Duodenal mucosa (tissue), 2 donors: ENCODE data around the gene BTBD16.

Experiments used
- H3K27ac ChIP-seq: one replicate; pipeline ENCODE4 v1.7.0; 2013; ENCODE audit warnings: low read depth, low read length
- H3K27me3 ChIP-seq, 2 donors: one replicate each; pipeline ENCODE4 v1.7.0; 2013; ENCODE audit warnings: low read length in 2 of 2, control low read depth in 1 of 2; ENCODE audit not compliant: insufficient read depth in 2 of 2, control insufficient read depth in 1 of 2
- H3K36me3 ChIP-seq, 2 donors: one replicate each; pipeline ENCODE4 v1.7.0; 2013; ENCODE audit warnings: low read length in 2 of 2, control low read depth in 1 of 2; ENCODE audit not compliant: insufficient read depth in 2 of 2, control insufficient read depth in 1 of 2
- H3K4me1 ChIP-seq, 2 donors: one replicate each; pipeline ENCODE4 v1.7.0; 2013; ENCODE audit warnings: low read length in 2 of 2, control low read depth in 1 of 2; ENCODE audit not compliant: insufficient read depth in 2 of 2, control insufficient read depth in 1 of 2
- H3K4me3 ChIP-seq, 2 donors: one replicate each; pipeline ENCODE4 v1.7.0; 2013; ENCODE audit warnings: low read length in 2 of 2, low read depth in 1 of 2
- H3K9ac ChIP-seq, 2 donors: one replicate each; pipeline ENCODE4 v1.7.0; 2013; ENCODE audit warnings: low read length in 2 of 2, low read depth in 1 of 2
- H3K9me3 ChIP-seq, 2 donors: one replicate each; pipeline ENCODE4 v1.7.0; 2013; ENCODE audit warnings: low read length in 2 of 2, control low read depth in 1 of 2; ENCODE audit not compliant: control insufficient read depth in 1 of 2

Gene BTBD16

GRCh38 chr10:122299423-122300075 is 28.5 kb downstream of the BTBD16 start:
- H3K9me3 ChIP-seq: no peaks in the 10 kb centered on the region
- no peak overlapping the region for H3K4me3 ChIP-seq
- no peaks in the 10 kb centered on the region for H3K27me3 ChIP-seq
- H3K27ac ChIP-seq: no peak overlapping the region
- peaks cover 3 to 7% of the 10 kb centered on the region in 2 donors for H3K4me1 ChIP-seq
- no peaks in the 10 kb centered on the region for H3K36me3 ChIP-seq
- no peak overlapping the region for H3K9ac ChIP-seq

DNA sequence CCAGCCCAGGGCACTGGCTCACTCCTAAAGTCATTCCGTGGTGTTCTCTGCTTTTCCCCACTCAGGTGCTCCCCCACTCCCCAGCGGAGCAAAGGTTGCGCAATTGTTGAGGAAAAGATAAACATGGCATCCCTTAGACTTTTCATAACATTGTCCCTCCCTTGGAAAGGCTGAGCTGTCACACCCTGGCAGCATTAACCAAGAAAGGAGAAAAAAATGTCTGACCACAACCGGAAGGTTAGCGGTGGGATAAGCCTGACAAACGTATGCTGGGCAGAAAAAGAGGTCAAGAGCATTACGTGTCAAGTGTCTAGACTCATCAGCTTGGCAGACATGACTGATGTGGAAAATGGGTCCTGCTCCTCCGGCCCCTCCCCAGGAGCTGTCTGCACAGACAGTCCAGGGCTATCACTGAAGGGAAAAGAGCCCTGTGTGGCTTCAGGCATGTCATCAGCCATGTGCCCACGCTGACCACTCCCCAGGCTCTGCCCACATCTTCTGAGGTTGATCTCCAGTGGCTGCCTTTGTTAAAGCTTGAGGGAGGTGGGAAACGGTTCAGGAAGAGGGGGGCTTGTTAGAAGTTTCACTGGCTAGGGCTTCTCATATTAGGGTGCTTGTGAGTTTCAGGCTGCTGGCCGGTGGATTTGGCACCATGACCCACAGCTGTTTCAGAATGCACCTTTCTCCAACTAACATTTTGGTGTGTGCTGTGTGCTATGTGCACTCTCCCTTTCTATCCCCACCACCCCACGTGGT is 30.1 kb downstream of the BTBD16 start:
- Histone ChIP-seq H3K4me1 (peaks cover 3 to 7% of the 10 kb centered on the region in 2 donors), H3K9me3 (peaks cover 0 to 2% of the 10 kb centered on the region in 2 donors), H3K4me3 (no peak overlapping the region), H3K36me3 (no peaks in the 10 kb centered on the region), H3K27ac (no peak overlapping the region), H3K27me3 (no peaks in the 10 kb centered on the region), H3K9ac (no peak overlapping the region)

DNA sequence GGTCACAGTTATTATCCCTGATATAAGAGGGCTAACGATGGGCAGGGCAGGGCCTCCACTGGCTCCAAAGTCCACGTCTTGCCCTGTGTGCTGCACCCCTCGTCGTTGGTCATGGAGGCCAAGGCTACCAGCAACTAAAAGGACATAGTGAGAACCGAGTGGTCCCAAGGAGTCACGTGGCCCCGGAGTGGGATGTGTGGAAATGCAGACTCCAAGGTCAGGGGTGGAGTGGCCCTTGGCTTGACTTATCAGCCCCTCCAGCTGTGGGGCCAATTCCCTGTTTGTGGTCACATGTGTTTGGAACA is 30.7 kb downstream of the BTBD16 start:
- H3K27ac ChIP-seq: no peak overlapping the region
- H3K36me3 ChIP-seq: no peaks in the 10 kb centered on the region
- no peak overlapping the region for H3K9ac ChIP-seq
- H3K9me3 ChIP-seq: peaks cover 0 to 2% of the 10 kb centered on the region in 2 donors
- H3K4me3 ChIP-seq: no peak overlapping the region
- peaks cover 3 to 7% of the 10 kb centered on the region in 2 donors for H3K4me1 ChIP-seq
- H3K27me3 ChIP-seq: no peaks in the 10 kb centered on the region

GRCh38 chr10:122302315-122302714 is 31.2 kb downstream of the BTBD16 start:
- H3K4me3 ChIP-seq: no peak overlapping the region
- H3K9ac ChIP-seq: no peak overlapping the region
- no peaks in the 10 kb centered on the region for H3K27me3 ChIP-seq
- H3K36me3 ChIP-seq: no peaks in the 10 kb centered on the region
- H3K9me3 ChIP-seq: peaks cover 0 to 2% of the 10 kb centered on the region in 2 donors
- peaks cover 3 to 12% of the 10 kb centered on the region in 2 donors for H3K4me1 ChIP-seq
- no peak overlapping the region for H3K27ac ChIP-seq

- Histone ChIP-seq H3K9me3 (peaks cover 0 to 2% of the 10 kb centered on the region in 2 donors), H3K9ac (no peak overlapping the region), H3K4me1 (peaks cover 12 to 21% of the 10 kb centered on the region in 2 donors), H3K36me3 (no peaks in the 10 kb centered on the region), H3K27me3 (no peaks in the 10 kb centered on the region), H3K27ac (no peak overlapping the region), H3K4me3 (no peak overlapping the region)
These were observed 32.4 kb downstream of the BTBD16 start for GRCh38 chr10:122303271-122304053.

- H3K36me3 ChIP-seq: no peaks in the 10 kb centered on the region
- no peak overlapping the region for H3K27ac ChIP-seq
- H3K4me3 ChIP-seq: no peak overlapping the region
- peaks cover 13 to 25% of the 10 kb centered on the region in 2 donors for H3K4me1 ChIP-seq
- no peaks in the 10 kb centered on the region for H3K27me3 ChIP-seq
- H3K9me3 ChIP-seq: peaks cover 0 to 2% of the 10 kb centered on the region in 2 donors
- no peak overlapping the region for H3K9ac ChIP-seq
These were observed 33.0 kb downstream of the BTBD16 start for GRCh38 chr10:122304054-122304579.

DNA sequence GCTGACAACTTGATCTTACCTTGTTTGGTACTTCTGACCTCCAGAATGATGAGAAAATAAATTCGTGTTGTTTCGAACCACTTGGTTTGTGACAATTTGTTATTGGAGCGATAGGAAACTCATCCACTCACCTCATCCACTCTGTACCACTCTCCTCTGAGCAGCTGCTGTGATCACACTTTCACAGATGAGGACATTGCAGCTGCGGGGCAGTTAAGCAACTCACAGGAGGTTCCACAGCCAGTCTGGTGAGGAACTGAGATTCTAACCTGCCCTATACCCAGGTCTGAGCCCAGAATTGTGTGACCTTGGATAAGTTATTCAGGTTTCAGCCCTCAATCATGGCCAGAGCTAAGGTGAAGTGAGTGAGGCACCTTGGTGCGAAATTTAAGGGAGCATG is 35.2 kb downstream of the BTBD16 start:
- Histone ChIP-seq H3K9me3 (peaks cover 0 to 2% of the 10 kb centered on the region in 2 donors), H3K27me3 (no peaks in the 10 kb centered on the region), H3K27ac (no peak overlapping the region), H3K36me3 (no peaks in the 10 kb centered on the region), H3K4me3 (no peak overlapping the region), H3K4me1 (peaks cover 21 to 35% of the 10 kb centered on the region in 2 donors), H3K9ac (no peak overlapping the region)

GRCh38 chr10:122306744-122307143 is 35.6 kb downstream of the BTBD16 start:
- Histone ChIP-seq H3K4me3 (no peak overlapping the region), H3K9ac (no peak overlapping the region), H3K4me1 (peaks cover 21 to 34% of the 10 kb centered on the region in 2 donors), H3K27ac (no peak overlapping the region), H3K9me3 (peaks cover 0 to 2% of the 10 kb centered on the region in 2 donors), H3K27me3 (no peaks in the 10 kb centered on the region), H3K36me3 (no peaks in the 10 kb centered on the region)

DNA sequence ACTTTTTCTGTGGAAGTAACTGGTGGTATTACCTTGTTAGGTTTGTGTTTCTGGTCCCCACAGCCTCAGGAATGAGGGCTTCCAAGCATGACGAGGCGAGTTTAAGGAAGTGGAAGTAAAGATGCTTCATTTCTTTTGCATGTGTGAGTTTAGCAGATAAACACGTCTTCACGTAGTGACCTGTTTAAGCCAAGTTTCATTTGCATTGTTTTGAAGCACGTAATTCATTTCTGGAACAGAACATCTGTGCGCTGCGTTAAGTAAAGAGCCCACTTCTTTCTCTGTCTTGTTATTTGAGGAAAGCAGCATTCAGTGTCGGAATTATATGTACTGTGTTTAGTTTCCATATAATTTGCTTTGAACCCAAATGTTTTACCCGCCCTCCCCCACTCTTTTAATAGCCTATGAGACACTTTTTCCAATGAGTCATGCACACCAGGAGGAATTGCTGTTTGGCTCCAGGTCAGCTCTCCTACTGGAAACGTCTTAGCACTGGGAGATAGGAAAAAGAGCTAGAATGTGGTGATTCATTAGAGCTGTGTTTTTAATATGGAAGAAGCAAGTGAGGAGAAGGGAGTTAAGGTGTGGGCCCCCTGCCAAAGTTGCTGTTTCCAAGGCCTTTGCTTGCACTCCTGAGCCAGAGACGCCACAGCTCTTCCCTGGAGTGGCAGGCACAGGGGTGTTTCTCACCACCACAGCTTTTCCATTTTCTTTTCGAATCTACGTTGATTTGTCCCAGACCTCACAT is 36.7 kb downstream of the BTBD16 start:
- Histone ChIP-seq H3K36me3 (no peaks in the 10 kb centered on the region), H3K9me3 (peaks cover 0 to 2% of the 10 kb centered on the region in 2 donors), H3K27ac (peak overlapping the region; percentile 73), H3K27me3 (no peaks in the 10 kb centered on the region), H3K9ac (peak overlapping the region in 1 of 2 donors; percentile 44), H3K4me3 (peak overlapping the region; percentile 18 to 23), H3K4me1 (peaks cover 21 to 34% of the 10 kb centered on the region in 2 donors)
